Left lung (tissue), 10 donors: ENCODE measurements around the gene PCTP. TPM values are rescaled to one million over a fixed set of nuclear protein-coding genes. Genes with fewer than 3 reads are reported as not detected.

Experiments used
- ATAC-seq: fragments of 200-7000 bp; cut with Tn5 transposase; one replicate; pipeline ENCODE4 v1.9.1; 2020; ENCODE audit warnings: moderate library complexity
- DNase-seq, 4 donors: peaks; one replicate each; pipeline ENCODE4 v3.0.0-alpha.2; 2013 to 2020
- H3K27ac ChIP-seq, 2 donors: fragments of 200-600 bp; sonication (generic) in 1 of 2; one replicate each; pipeline versions ENCODE4 v1.5.0 to v1.8.0; 2020 to 2021
- H3K27me3 ChIP-seq, 2 donors: fragments of 200-600 bp; sonication (generic) in 1 of 2; one replicate each; pipeline versions ENCODE4 v1.5.0 to v1.8.0; 2020 to 2021
- H3K36me3 ChIP-seq, 2 donors: fragments of 200-600 bp; sonication (generic) in 1 of 2; one replicate each; pipeline versions ENCODE4 v1.5.0 to v1.8.0; 2020 to 2021
- H3K4me1 ChIP-seq, 2 donors: fragments of 200-600 bp; one replicate each; pipeline ENCODE4 v1.8.0; 2021
- H3K4me3 ChIP-seq, 2 donors: fragments of 200-600 bp; sonication (generic) in 1 of 2; one replicate each; pipeline versions ENCODE4 v1.5.0 to v1.8.0; 2020 to 2021; ENCODE audit warnings: mild to moderate bottlenecking in 1 of 2
- H3K9me3 ChIP-seq, 2 donors: fragments of 200-600 bp; sonication (generic) in 1 of 2; one replicate each; pipeline versions ENCODE4 v1.5.0 to v1.8.0; 2020 to 2021
- intact Hi-C, 2 donors: fragments of 100-400 bp; cut with DNase I; formaldehyde crosslinking; loops; one replicate each; pipeline versions ENCODE4 v1.11.2 to v1.14.2; 2022
- polyA plus RNA-seq, 6 donors: library from polyadenylated mRNA; unstranded; fragments of 120-200 nt; gene quantifications; one replicate each; pipeline ENCODE4 v1.2.1, GENCODE V29; 2013; ENCODE audit not compliant: insufficient read length in 6 of 6
- total RNA-seq, 2 donors: library from RNA; stranded (reverse); fragmentation: NEBNext Ultra II Directional; extraction: Animal tissue kit (Norgen Biotek cat#: 25700); gene quantifications; one replicate each; pipeline ENCODE4 v1.2.1, GENCODE V29; 2021
- TF ChIP-seq, protein P1 (sequence below), 2 donors: fragments of 200-600 bp; sonication (generic) in 1 of 2; IDR thresholded peaks; one replicate each; pipeline versions ENCODE4 v1.5.0 to v1.8.0; 2021; ENCODE audit warnings: antibody characterized with exemption in 2 of 2
- donor health status: DM: no; HTN: yes; CAD: no.
- donor health status: DM: no; HTN: no; CAD: no.

PCTP gene
- total and polyA plus RNA-seq, 8 donors: 19.0 to 24.2 (median 21.9) TPM

DNA sequence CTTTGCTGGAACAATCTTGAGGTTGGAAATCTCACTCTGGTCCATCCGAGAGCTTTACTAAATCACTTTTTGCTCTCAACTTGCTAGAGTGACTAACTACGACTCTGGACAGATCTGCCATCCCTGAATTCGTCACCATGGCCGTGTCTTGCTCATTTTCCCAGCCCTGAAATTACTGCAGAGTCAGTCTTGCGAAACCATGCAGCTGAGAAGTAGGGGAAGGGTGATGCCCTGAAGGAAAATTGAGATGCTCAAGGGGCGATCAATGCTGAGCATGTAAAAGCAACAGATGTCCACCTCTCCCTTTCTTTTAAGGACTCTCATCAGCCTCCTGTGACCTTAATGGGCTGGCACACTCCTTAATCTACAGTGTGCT, 18.8 kb downstream of the PCTP start:
- H3K36me3 ChIP-seq: peaks cover 0 to 58% of the 10 kb centered on the region in 2 donors
- ATAC-seq: peak; percentile 66

DNA sequence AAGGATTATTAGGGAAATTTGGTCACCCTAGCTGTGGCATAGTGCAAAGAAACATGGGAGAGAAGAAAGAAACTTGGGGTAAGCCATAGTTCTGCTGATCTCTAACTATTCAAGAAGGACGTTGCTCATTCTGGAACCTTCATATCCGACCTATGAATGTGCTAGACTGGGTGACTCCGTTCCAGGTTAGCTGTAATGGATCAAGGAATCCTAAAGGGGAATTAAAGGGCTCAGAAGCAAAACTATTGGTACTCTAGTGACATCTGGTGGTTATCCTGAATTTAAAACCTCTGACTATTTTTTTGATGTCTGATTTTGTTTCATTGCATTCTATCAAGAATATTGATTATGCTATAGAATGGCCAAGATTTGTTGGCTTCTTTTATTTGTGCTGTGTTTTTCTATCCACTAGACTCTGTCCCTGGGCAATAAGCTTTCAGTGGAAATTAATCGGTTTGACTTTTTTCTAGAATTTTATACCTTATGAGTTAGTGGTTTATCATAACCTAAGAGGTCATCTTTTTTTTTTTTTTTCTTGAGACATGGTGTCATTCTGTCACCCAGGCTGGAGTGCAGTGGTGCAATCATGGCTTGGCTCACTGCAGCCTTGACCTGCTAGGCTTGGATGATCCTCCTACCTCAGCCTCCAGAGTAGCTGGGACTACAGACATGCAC, 19.5 kb downstream of the PCTP start:
- ATAC-seq (peak; percentile 75), DNase-seq (peak in 2 of 4 donors; percentile 24 to 55)
- TF ChIP-seq, protein P1, sequence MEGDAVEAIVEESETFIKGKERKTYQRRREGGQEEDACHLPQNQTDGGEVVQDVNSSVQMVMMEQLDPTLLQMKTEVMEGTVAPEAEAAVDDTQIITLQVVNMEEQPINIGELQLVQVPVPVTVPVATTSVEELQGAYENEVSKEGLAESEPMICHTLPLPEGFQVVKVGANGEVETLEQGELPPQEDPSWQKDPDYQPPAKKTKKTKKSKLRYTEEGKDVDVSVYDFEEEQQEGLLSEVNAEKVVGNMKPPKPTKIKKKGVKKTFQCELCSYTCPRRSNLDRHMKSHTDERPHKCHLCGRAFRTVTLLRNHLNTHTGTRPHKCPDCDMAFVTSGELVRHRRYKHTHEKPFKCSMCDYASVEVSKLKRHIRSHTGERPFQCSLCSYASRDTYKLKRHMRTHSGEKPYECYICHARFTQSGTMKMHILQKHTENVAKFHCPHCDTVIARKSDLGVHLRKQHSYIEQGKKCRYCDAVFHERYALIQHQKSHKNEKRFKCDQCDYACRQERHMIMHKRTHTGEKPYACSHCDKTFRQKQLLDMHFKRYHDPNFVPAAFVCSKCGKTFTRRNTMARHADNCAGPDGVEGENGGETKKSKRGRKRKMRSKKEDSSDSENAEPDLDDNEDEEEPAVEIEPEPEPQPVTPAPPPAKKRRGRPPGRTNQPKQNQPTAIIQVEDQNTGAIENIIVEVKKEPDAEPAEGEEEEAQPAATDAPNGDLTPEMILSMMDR (IDR thresholded peaks at IDR 0.05): peak in 1 of 2 donors; percentile 59
- H3K27me3 ChIP-seq: no peaks in the 10 kb centered on the region
- H3K9me3 ChIP-seq: no peaks in the 10 kb centered on the region
- peaks cover 5 to 18% of the 10 kb centered on the region in 2 donors for H3K4me1 ChIP-seq
- no peak overlapping the region for H3K4me3 ChIP-seq
- intact Hi-C loops: loop anchor here in 1 of 2 donors (5.0 kb wide), 1 partner anchor 243 kb away; no protein-coding TSS in a partner anchor
- H3K36me3 ChIP-seq: peaks cover 0 to 65% of the 10 kb centered on the region in 2 donors
- H3K27ac ChIP-seq: peak overlapping the region in 1 of 2 donors; percentile 39

More for the DNA sequence above, 18.8 kb downstream of the PCTP start:
- Histone ChIP-seq H3K4me1 (peaks cover 5 to 18% of the 10 kb centered on the region in 2 donors), H3K9me3 (no peaks in the 10 kb centered on the region), H3K4me3 (no peak overlapping the region), H3K27ac (peak overlapping the region in 1 of 2 donors; percentile 39), H3K27me3 (no peaks in the 10 kb centered on the region)
- intact Hi-C loops: no loop called here
- TF ChIP-seq, protein P1 (IDR thresholded peaks at IDR 0.05): no peak
- peak in 1 of 4 donors; percentile 39 for DNase-seq

DNA sequence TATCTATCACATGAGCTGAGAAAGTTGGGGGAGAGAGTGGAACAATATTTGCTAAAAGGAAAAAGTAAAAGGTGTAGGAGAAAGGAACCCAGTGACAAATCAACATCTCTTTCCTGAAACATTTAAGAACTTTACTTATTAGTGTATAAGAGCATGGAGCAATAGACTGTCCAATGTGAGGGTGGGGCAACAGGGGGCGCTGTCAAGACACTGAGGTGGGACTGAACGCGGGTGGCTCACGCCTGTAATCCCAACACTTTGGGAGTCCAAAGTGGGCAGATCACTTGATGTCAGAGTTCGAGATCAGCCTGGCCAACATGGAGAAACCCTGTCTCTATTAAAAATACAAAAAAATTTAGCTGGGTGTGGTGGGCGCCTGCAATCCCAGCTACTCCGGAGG, 21.2 kb downstream of the PCTP start:
- intact Hi-C loops: loop anchor here in 1 of 2 donors (5.0 kb wide), 1 partner anchor 245 kb away; no protein-coding TSS in a partner anchor
- no peak overlapping the region for H3K4me3 ChIP-seq
- DNase-seq (peak in 1 of 4 donors; percentile 39), ATAC-seq (no peak)
- H3K27ac ChIP-seq: no peak overlapping the region
- H3K27me3 ChIP-seq: no peaks in the 10 kb centered on the region
- TF ChIP-seq, protein P1 (IDR thresholded peaks at IDR 0.05): no peak
- peaks cover 5 to 18% of the 10 kb centered on the region in 2 donors for H3K4me1 ChIP-seq
- H3K36me3 ChIP-seq: peaks cover 0 to 83% of the 10 kb centered on the region in 2 donors
- H3K9me3 ChIP-seq: no peaks in the 10 kb centered on the region

DNA sequence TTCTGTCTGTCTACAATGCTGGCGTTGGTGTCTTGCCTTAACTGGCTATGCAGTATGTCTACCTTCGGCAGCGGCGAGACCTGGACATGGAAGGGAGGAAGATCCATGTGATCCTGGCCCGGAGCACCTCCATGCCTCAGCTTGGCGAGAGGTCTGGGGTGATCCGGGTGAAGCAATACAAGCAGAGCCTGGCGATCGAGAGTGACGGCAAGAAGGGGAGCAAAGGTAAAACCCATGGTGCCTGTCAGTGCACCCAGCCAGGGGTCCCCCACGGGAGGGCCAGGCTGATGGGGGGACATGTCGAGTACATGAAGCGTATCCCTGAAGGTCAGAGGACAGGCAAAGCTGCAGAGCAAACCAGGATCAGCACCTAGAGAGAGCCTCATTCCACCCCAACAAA, 22.8 kb downstream of the PCTP start:
- ATAC-seq (no peak), DNase-seq (peak in 1 of 4 donors; percentile 55)
- peaks cover 5 to 18% of the 10 kb centered on the region in 2 donors for H3K4me1 ChIP-seq
- no peaks in the 10 kb centered on the region for H3K9me3 ChIP-seq
- H3K36me3 ChIP-seq: peaks cover 0 to 79% of the 10 kb centered on the region in 2 donors
- no peak overlapping the region for H3K4me3 ChIP-seq
- H3K27me3 ChIP-seq: no peaks in the 10 kb centered on the region
- no peak overlapping the region for H3K27ac ChIP-seq
- TF ChIP-seq, protein P1 (IDR thresholded peaks at IDR 0.05): no peak
- intact Hi-C loops: loop anchor here in 1 of 2 donors (5.0 kb wide), 1 partner anchor 246 kb away; no protein-coding TSS in a partner anchor

DNA sequence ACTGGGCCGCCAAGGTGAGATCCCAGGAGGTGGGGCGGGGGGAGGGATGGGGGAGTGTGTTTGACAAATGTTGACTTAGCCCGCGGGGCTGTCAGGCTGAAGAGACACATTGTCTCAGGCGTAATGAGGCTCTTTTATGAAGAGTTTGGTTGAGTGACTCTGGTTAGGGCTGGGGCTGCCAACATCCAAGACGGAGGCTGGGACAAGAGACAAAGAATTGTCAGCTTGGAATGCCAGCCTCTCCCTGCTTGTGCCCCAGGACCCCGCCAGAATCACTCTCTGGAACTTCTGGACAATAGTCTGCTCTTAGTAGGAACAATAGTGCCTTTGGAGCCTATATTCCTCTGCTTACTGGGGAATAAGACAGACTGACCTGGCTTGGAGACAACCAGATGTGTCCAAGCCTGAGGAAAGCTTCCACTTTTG, 24.0 kb downstream of the PCTP start:
- TF ChIP-seq, protein P1 (IDR thresholded peaks at IDR 0.05): no peak
- H3K4me1 ChIP-seq: peaks cover 5 to 9% of the 10 kb centered on the region in 2 donors
- intact Hi-C loops: loop anchor here in 1 of 2 donors (5.0 kb wide), 1 partner anchor 248 kb away; no protein-coding TSS in a partner anchor
- H3K27me3 ChIP-seq: no peaks in the 10 kb centered on the region
- DNase-seq (peak in 1 of 4 donors; percentile 21), ATAC-seq (no peak)
- no peaks in the 10 kb centered on the region for H3K9me3 ChIP-seq
- H3K4me3 ChIP-seq: no peak overlapping the region
- peaks cover 0 to 74% of the 10 kb centered on the region in 2 donors for H3K36me3 ChIP-seq
- H3K27ac ChIP-seq: no peak overlapping the region
